NK-92 treated with Interleukin-12 subunit alpha and Interleukin-12 subunit beta, amount 100 ng/mL, for 24 hours (cell line): ENCODE data around the gene NRL.
A peak's percentile ranks its signal among the peaks of the same experiment; 100 is the strongest.

ENCODE experiments used
- DNase-seq: peaks from one replicate; lab custom pipeline; 2025; lab: John Stamatoyannopoulos, UW

Gene NRL

DNA sequence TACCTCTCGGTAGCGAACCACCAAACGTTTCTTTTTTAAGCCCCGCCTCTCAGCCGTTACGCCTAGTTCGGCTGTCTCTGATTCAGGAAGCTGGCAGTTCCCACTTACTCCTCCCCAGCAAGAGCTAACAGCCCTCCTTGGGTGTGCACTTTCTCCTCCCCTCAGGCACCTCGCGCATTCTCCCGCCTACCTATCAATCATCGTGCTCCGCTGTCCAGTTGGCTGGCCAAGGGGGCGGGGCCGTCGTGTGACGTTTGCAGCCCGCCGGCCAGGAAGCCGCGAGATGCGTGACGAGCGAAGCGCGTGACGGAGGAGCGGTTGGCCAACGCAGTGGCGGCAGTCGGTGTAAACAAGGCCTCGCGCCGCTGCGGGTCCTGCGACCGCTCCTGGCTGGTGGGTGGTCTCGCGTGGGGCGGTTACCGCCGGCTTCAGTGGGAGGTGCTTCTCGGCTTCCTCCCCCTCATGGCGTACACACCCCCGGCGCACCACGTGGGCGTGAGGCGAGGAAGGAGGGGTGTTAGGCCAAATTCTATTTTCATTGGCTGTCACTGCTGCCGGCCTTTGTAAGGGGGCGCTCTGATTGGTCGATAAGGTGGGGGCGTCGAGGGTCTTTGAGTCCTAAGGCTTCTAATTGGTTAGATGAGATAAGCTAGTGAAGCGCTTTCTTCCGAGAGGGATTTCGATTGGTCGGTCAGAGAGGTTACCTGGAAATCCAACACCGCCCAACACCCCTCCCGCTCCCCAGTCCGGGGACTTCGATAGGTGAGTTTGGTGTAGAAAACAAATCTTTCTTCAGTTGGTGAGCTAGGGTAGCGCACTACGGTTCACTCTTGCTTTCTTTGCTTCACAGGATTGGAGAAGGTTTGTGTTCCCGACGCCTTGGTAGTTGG lies at the start of gene NRL, which contains the start of gene DCAF11:
Gene NRL (minus strand): TSS at position 418 of the 890 bp plus-strand sequence. CDS start 32,101 bp downstream, outside the sequence.
Gene DCAF11 (plus strand): TSS at position 246 of the 890 bp plus-strand sequence. CDS start 818 bp downstream, outside the sequence.
- peak; percentile 99 for DNase-seq

DNA sequence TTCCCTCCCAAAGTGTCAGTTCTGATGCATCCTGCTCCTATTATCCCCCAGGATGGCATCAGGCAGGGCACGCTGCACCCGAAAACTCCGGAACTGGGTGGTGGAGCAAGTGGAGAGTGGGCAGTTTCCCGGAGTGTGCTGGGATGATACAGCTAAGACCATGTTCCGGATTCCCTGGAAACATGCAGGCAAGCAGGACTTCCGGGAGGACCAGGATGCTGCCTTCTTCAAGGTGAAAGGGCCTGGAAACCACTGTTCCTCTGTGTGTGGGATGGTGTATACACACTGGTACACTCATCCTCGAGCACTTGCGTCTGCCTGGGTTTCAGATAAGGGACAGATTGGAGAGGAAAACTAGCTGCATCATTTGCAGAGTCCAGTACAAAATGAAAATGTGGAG lies 47.3 kb upstream of the NRL start:
- DNase-seq: no peak

DNA sequence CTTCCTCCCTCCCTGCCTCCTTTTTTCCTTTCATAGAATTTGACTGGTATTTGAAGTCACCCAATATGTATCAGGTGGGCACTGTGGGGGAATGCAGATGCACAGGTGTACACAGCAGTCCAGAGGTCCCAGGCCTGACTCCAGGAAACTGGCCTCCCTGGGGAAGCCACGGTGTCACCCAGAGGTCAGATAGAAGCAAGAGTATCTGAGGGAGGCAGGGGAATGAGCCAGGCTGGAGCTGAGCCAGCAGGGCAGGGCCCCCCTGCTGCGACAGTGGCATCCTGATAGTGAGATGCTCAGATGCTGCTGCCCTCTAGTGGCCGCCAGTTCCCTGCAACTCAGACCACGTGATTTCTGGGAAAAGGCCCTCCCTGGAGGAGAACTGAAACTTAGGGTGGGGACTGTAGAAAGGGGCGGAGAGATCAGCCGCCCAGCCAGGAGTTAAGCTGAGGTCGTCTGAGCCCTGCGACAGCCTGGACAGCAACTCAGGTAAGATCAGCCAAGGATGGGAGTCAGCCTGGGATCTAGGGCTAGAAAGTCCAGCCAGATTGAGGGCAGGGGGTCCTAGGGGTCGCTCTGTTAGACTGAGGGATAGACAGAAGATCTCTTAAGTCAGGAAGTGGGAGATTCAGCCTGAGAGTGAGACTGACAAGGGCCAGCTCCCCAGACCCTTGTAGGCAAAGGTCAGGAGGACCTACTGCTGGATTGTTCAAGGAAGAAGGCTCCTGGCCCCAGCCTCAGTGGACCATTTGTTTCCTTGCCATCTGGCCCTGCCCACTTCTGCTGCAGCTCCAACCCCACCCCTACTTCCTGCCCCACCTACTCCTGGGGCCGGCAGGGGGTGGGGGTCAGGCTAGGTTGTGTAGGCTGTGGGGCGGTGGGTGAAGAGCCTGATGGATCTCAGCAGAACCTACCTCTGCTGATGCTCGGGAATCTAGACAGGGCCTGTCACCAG lies 46.4 kb upstream of the NRL start, which contains the start of gene IRF9:
Gene IRF9 (plus strand): TSS at position 416 of the 955 bp plus-strand sequence. CDS start 880 bp downstream, outside the sequence.
- peak; percentile 88 for DNase-seq

DNA sequence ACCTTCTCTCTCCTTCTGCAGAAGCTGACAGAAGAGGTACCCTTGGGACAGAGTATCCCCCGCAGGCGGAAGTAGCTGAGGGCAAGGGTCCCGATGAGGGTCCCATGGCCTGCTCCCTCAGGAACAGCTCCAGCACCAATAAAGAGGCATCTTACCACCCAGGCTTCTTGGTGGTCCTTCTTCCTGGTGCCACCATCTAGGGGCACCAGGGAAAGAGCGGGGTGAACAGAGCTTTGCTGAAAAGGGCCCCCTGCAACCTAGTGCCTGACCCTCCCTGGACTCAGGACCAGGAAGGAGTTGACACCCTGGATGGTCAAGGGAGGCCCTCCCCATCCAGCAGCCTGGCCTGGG lies 45.7 kb upstream of the NRL start:
- DNase-seq: no peak

DNA sequence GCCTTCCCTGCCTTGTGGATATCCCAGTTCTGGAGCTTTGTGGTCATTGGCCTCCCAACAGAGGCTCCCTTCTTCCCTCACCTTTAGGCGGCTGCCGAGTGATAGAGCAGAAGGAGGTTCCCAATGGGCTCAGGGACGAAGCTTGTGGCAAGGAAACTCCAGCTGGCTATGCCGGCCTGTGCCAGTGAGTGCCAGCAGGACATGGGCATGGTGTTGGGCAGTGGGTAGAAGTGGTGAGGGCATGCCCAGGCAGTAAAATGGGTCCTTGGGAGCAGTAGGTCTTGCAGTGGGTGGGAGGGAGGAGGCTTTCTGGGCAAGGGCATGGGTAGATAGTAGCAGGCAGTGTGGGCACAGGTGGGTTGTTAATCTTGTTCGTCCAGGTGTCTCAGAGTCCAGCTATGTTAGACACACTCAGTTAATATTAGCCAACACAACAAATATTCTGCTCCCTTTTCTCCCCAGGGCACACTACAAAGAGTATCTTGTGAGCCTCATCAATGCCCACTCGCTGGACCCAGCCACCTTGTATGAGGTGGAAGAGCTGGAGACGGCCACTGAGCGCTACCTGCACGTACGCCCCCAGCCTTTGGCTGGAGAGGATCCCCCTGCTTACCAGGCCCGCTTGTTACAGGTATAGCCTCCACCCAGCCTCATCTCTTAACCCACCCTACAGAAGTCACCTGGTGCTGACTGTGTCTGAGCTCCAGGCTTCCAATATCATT lies 45.2 kb upstream of the NRL start:
- DNase-seq: no peak

DNA sequence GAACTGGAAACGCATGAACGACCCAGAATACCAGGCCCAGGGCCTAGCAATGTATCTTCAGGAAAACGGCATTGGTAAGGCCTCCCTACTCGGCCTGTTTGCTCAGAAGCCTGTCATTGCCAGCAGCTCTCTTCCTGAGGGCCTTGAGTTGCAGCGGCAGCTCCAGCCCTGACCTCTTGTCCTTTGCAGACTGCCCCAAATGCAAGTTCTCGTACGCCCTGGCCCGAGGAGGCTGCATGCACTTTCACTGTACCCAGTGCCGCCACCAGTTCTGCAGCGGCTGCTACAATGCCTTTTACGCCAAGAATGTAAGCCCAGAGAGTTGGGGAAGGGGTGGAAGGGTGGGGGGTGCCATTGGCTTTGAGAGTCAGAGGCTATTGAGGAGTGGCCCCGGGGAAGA lies 42.6 kb upstream of the NRL start:
- DNase-seq: no peak

DNA sequence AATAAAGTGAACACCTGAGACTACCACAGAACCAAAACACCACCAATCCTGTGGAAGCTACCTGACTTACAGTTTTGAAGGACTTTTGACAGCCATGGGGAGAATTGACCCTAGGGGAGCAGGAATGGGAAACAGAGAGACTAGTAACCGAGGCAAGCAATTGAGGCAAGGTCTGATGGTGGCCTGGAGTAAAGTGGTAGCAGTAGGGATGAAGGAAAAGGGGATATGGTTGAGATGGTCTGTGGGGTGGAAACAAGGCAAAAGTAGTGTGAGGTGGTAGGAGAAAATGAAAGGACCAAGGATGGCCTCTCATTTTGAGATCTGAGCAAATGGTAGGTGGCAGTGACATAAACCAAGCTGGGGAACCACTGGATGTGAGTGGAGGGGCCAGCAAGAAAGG lies 42.1 kb upstream of the NRL start:
- no peak for DNase-seq

DNA sequence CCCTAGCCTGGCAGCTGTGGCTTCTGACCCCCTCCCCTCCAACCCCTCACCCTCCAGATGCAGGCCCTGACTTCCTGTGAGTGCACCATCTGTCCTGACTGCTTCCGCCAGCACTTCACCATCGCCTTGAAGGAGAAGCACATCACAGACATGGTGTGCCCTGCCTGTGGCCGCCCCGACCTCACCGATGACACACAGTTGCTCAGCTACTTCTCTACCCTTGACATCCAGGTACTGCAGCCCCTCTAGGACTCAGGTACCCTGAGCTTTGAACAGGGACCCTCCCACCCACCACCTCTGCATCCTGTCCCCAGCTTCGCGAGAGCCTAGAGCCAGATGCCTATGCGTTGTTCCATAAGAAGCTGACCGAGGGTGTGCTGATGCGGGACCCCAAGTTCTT lies 40.4 kb upstream of the NRL start:
- no peak for DNase-seq

DNA sequence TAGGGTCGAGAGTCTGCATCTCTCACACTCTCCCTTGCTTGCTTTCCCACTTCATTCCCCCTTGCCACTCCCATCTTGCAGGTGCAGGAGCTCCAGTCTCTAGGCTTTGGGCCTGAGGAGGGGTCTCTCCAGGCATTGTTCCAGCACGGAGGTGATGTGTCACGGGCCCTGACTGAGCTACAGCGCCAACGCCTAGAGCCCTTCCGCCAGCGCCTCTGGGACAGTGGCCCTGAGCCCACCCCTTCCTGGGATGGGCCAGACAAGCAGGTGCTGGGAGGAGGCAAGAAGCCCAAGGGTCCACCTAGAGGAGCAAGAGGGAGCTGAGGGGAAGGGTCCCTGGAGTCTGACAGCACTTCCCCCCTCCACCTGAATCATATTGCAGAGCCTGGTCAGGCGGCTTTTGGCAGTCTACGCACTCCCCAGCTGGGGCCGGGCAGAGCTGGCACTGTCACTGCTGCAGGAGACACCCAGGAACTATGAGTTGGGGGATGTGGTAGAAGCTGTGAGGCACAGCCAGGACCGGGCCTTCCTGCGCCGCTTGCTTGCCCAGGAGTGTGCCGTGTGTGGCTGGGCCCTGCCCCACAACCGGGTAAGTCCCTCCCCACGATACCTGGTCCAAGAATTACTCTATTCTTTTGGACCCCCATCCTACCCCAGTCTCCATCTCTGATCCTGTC lies 36.8 kb upstream of the NRL start:
- no peak for DNase-seq

DNA sequence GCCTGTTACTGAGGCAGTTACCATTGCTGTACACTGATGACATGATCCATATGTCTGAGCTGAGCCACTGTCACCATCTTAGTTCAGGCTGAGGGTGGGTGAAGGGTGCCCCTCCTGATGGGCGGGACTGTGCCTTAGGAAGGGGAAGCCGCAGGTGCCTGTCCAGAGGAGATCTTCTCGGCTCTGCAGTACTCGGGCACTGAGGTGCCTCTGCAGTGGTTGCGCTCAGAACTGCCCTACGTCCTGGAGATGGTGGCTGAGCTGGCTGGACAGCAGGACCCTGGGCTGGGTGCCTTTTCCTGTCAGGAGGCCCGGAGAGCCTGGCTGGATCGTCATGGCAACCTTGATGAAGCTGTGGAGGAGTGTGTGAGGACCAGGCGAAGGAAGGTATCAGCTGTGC lies 36.2 kb upstream of the NRL start:
- DNase-seq: no peak

DNA sequence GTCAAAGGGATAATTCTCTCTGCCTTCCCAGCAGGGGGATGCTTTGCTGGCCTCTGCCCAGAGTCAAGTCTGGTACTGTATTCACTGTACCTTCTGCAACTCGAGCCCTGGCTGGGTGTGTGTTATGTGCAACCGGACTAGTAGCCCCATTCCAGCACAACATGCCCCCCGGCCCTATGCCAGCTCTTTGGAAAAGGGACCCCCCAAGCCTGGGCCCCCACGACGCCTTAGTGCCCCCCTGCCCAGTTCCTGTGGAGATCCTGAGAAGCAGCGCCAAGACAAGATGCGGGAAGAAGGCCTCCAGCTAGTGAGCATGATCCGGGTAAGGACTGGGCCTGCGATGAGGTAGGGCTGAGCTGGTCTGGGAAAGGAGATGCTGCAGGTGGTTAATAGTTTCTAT lies 35.8 kb upstream of the NRL start:
- no peak for DNase-seq

DNA sequence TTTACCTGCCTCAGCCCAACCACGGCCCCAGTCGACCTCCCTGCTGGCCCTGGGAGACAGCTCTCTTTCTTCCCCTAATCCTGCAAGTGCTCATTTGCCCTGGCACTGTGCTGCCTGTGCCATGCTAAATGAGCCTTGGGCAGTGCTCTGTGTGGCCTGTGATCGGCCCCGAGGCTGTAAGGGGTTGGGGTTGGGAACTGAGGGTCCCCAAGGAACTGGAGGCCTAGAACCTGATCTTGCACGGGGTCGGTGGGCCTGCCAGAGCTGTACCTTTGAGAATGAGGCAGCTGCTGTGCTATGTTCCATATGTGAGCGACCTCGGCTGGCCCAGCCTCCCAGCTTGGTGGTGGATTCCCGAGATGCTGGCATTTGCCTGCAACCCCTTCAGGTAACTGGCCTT lies 35.3 kb upstream of the NRL start:
- DNase-seq: no peak

DNA sequence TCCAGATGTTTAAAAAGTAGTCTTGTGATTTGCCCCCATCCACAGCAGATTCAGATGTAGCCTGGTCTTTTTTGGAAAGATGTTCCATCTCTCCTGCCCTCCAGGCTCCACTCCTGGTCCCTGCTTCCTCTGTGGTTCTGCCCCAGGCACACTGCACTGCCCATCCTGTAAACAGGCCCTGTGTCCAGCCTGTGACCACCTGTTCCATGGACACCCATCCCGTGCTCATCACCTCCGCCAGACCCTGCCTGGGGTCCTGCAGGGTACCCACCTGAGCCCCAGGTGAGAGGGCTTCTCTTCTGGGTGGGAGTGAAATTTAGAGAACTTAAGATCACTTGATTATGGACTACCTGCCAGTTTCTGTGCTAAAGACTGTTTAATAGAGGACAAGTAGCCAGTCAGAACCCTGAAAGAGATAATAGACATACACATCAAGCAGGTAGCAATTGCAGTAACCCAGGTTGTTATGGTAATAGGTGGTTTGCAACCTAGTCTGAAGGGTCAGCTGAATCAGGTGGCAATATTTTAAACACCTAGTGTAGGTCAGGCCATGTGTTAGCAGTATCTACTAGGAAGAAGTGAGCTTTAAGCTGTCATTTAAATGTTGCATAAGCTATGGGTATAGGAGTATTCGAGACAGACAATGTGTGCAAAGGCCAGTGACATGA lies 34.7 kb upstream of the NRL start:
- DNase-seq: no peak

DNA sequence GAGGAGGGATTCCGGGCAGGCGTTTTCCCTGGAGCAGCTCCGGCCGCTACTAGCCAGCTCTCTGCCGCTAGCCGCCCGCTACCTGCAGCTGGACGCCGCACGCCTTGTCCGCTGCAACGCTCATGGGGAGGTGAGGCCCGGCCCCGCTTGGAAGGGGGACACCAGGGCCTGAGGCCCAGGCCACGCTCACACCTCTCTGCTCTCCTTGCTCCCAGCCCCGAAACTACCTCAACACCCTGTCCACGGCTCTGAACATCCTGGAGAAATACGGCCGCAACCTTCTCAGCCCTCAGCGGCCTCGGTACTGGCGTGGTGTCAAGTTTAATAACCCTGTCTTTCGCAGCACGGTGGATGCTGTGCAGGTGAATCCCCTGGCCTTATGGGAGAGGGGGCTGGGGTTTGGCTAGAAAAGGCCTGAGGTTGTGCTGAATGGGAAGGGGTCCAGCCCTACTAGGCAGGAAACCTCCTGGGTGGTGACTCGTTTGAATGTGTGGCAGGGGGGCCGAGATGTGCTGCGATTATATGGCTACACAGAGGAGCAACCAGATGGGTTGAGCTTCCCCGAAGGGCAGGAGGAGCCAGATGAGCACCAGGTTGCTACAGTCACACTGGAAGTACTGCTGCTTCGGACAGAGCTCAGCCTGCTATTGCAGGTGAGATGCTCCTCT lies 33.1 kb upstream of the NRL start:
- DNase-seq: no peak

DNA sequence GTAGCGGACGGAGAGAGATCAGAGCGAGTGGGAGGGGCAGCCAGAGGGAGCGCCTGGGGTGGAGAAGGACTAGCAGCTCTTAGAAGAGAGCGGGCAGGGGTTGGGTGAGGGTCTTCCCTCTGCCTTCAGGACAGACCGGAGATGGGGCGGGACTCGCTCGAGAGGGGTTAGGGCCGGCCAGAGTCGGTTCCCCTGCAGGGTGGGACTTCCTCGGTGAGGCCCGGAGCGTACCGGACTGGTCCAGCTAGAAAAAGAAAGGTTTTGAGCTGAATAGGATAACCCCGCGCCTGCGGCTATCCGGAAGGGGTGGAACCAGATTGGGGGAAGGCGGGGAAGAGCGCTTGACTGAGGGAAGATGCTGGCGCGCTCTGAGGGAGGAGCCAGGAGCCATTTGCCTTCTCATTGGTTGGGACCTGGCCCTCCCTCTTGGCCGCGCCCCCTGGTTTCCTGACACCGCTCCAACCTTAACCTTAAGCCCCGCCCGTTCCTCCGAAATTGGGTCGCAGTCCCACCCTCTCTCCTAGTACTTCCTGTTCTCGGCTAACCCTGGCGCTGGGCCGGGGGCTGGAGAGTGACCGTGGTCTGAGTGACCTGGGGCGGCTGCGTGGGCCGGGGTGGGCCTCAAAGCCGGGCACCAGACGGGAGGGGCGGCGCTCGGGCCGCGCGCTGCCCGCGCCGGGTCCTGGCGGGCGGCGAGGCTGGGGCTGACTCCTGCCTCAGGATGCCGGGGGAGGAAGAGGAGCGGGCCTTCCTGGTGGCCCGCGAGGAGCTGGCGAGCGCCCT lies 32.4 kb upstream of the NRL start, which contains the start of gene RNF31:
Gene RNF31 (plus strand): TSS at position 521 of the 783 bp plus-strand sequence. CDS start 201 bp downstream, at position 722.
- peak; percentile 97 for DNase-seq

DNA sequence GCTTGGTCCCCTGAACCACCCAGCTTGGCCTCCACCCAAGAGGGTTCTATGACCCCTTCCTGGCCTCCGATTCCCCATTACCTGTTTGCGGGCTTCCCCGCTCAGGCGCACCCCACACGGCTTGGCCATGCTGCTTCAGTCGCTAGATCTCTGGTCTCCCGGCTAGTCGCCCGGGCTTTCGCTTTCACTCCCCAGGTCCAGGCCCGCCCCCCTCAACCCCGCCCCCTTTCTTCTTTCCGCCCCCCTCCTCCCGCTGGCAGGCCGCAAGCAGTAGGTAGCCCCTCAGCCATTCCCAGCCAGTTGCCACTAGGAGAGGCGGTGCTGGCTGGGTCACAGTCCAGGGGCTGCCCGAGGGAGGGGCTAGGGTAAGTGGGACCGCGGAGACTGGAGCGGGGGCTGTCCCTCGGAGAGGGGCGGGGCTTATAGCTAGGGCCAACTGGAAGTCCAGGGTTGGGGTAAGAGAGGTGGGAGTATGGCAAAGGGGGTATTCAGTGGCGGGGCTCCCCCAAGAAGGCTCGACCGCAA lies 31.8 kb upstream of the NRL start, which contains the start of gene PSME2:
Gene PSME2 (minus strand): TSS at position 158 of the 525 bp plus-strand sequence. CDS start 29 bp downstream, at position 129.
- DNase-seq: peak; percentile 95

DNA sequence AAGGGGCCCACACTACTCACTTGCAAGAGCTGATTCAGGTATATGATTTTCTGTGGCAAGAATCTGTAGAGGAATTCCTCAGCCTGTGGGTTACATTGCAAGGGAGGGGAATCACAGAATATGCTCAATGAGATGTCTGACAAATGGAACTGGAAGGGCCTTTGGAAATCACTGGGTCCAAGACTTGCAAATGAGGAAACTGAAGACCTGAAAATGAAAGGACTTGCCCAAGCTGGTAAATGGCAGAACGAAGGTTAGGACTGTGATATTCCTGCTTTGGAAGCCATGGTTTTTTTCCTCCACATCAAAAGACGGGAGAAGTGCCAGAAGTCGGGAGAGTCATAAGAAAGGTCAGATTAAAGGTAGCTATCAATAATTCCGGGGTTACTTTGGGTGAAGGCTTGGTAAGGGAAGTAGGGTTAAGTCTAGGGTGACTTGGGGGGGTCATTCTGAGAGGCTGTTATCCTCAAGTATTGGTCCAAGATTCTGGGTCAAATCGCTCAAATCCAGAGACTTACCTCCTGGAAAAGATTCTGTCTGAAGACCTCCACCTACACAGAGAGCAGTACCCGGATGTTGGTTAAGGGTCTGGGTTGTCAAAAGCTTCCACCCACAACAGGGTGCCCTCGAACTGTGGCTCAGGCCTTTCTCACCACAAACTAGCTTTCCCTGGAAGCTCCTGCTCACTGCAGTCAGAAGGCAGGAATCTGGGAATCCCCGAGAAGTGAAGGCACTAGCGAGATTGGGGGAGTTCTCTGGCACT lies 31.1 kb upstream of the NRL start:
- no peak for DNase-seq

DNA sequence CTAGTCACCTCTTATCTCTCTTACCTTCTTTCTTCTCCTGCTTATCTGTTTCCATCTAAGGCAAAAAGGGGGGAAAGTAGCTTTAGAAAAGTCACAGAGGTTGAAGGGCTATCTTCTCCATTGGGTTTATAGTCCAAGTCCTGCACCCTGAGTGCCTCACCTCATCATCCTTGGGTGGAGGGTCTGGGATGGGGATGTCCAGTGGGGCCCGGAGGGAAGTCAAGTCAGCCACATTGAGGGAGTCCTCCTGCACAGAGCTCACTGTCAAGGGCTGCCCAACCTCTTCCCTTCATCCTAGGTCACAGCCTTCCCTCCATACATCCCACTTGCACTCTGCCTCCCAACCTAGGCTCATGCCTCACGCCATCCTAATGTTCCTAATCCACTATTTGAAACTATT lies 30.5 kb upstream of the NRL start:
- no peak for DNase-seq
